IMR-90 (cell line): Measurements from ENCODE around the gene ARHGAP23. TPM values are rescaled to one million over a fixed set of nuclear protein-coding genes. Genes with fewer than 3 reads are reported as not detected.

ENCODE experiments used
- ATAC-seq: fragments of 200-7000 bp; cut with Tn5 transposase; 2 replicates; pipeline ENCODE4 v1.9.1; 2020; ENCODE audit warnings: low read depth, mild to moderate bottlenecking, moderate library complexity
- BruUV-seq: library from RNA; stranded (reverse); fragments of 400-500 nt; replicated peaks from 2 replicates; lab custom pipeline; 2021; lab: Mats Ljungman, UMichigan
- CTCF ChIA-PET: fragments of 300-600 bp; formaldehyde crosslinking; extraction: SDS; loops from one replicate; lab custom pipeline; 2021; ENCODE audit warnings: antibody characterized with exemption; lab: Yijun Ruan, JAX
- POLR2A ChIA-PET: fragments of 300-600 bp; sonication (Branson Sonifier 250); formaldehyde crosslinking; loops from one replicate; lab custom pipeline; 2022; ENCODE audit warnings: antibody characterized with exemption; ENCODE audit not compliant: unreplicated experiment; lab: Charles Lee
- DNase-seq: peaks from one replicate; pipeline ENCODE4 v3.0.0; 2013
- H2AFZ ChIP-seq: replicated peaks from 2 replicates; pipeline ENCODE3; 2013; ENCODE audit warnings: low read length, mild to moderate bottlenecking; ENCODE audit not compliant: poor library complexity
- H2AK5ac ChIP-seq: 2 replicates; pipeline ENCODE4 v1.6.1; 2013; ENCODE audit warnings: low read depth, low read length, inconsistent platforms
- H2AK9ac ChIP-seq: replicated peaks from 2 replicates; pipeline ENCODE3; 2013; ENCODE audit warnings: mild to moderate bottlenecking, low read depth, low read length, moderate library complexity; ENCODE audit not compliant: poor library complexity
- H2BK120ac ChIP-seq: 2 replicates; pipeline ENCODE4 v1.6.1; 2013; ENCODE audit warnings: low read depth, low read length, inconsistent platforms
- H2BK15ac ChIP-seq: 3 replicates; pipeline ENCODE4 v1.6.1; 2013; ENCODE audit warnings: low read depth, low read length, inconsistent platforms
- H2BK20ac ChIP-seq: 2 replicates; pipeline ENCODE4 v1.6.1; 2013; ENCODE audit warnings: low read depth, mild to moderate bottlenecking, inconsistent platforms, low read length, moderate library complexity
- H2BK5ac ChIP-seq: 2 replicates; pipeline ENCODE4 v1.6.1; 2013; ENCODE audit warnings: mild to moderate bottlenecking, low read depth, low read length, inconsistent platforms; ENCODE audit not compliant: poor library complexity, severe bottlenecking
- H3K14ac ChIP-seq: replicated peaks from 2 replicates; pipeline ENCODE4 v1.6.1; 2013; ENCODE audit warnings: low read depth, low read length, inconsistent platforms
- H3K18ac ChIP-seq: 2 replicates; pipeline ENCODE4 v1.6.1; 2013; ENCODE audit warnings: low read depth, low read length, control low read depth
- H3K23ac ChIP-seq: 2 replicates; pipeline ENCODE4 v1.6.1; 2013; ENCODE audit warnings: low read depth, low read length, inconsistent platforms
- H3K27ac ChIP-seq: 2 replicates; pipeline ENCODE4 v1.5.1; 2013; ENCODE audit warnings: mild to moderate bottlenecking, control low read depth, low read length; ENCODE audit not compliant: insufficient read depth
- H3K27me3 ChIP-seq: 2 replicates; pipeline ENCODE4 v1.6.1; 2013; ENCODE audit warnings: low read length; ENCODE audit not compliant: control insufficient read depth, insufficient read depth
- H3K36me3 ChIP-seq: 2 replicates; pipeline ENCODE4 v1.6.1; 2013; ENCODE audit warnings: low read length, mixed read lengths; ENCODE audit not compliant: control insufficient read depth, insufficient read depth
- H3K4ac ChIP-seq: 2 replicates; pipeline ENCODE4 v1.6.1; 2013; ENCODE audit warnings: low read depth, low read length, inconsistent platforms
- H3K4me1 ChIP-seq: 2 replicates; pipeline ENCODE4 v1.6.1; 2013; ENCODE audit warnings: low read length, mixed read lengths; ENCODE audit not compliant: control insufficient read depth, insufficient read depth
- H3K4me2 ChIP-seq: 2 replicates; pipeline ENCODE4 v1.6.1; 2013; ENCODE audit warnings: low read depth, mild to moderate bottlenecking, control low read depth, low read length, moderate library complexity
- H3K4me3 ChIP-seq: 2 replicates; pipeline ENCODE4 v1.5.1; 2013; ENCODE audit warnings: low read depth, mild to moderate bottlenecking, control low read depth, low read length, moderate library complexity; ENCODE audit not compliant: insufficient read depth
- H3K56ac ChIP-seq: 2 replicates; pipeline ENCODE4 v1.6.1; 2013; ENCODE audit warnings: low read length, inconsistent platforms; ENCODE audit not compliant: insufficient read depth; ENCODE audit errors: extremely low read depth
- H3K79me1 ChIP-seq, 2 experiments: 2 replicates each; pipeline ENCODE4 v1.6.1; 2013; ENCODE audit warnings: low read length in 2 of 2, inconsistent platforms in 1 of 2, low read depth in 1 of 2
- H3K9ac ChIP-seq: 2 replicates; pipeline ENCODE4 v1.6.1; 2013; ENCODE audit warnings: low read depth, low read length, control low read depth
- H3K9me1 ChIP-seq: 2 replicates; pipeline ENCODE4 v1.6.1; 2013; ENCODE audit warnings: low read length, inconsistent platforms; ENCODE audit not compliant: insufficient read depth
- H3K9me3 ChIP-seq: 2 replicates; pipeline ENCODE4 v1.6.1; 2013; ENCODE audit warnings: low read length; ENCODE audit not compliant: control insufficient read depth, insufficient read depth
- H4K20me1 ChIP-seq: 2 replicates; pipeline ENCODE4 v1.6.1; 2013; ENCODE audit warnings: low read length, inconsistent platforms; ENCODE audit not compliant: insufficient read depth
- H4K5ac ChIP-seq: 2 replicates; pipeline ENCODE4 v1.6.1; 2013; ENCODE audit warnings: mild to moderate bottlenecking, low read depth, low read length, control low read depth
- H4K8ac ChIP-seq, 2 experiments: 2 replicates each; pipeline ENCODE4 v1.6.1; 2013; ENCODE audit warnings: low read depth in 2 of 2, low read length in 2 of 2, control low read depth in 1 of 2, inconsistent platforms in 1 of 2
- H4K91ac ChIP-seq: 2 replicates; pipeline ENCODE4 v1.6.1; 2013; ENCODE audit warnings: low read depth, low read length, inconsistent platforms; ENCODE audit not compliant: insufficient read depth
- BHLHE40 ChIP-seq: fragments of 150-350 bp; IDR thresholded peaks from 2 replicates; pipeline ENCODE4 v1.6.1; 2016; ENCODE audit warnings: mild to moderate bottlenecking, low read depth, low read length
- CEBPB ChIP-seq: IDR thresholded peaks from 2 replicates; pipeline ENCODE4 v1.6.1; 2012; ENCODE audit warnings: low read depth, low read length, improper control_type of control experiment
- CHD1 ChIP-seq: IDR thresholded peaks from 2 replicates; pipeline ENCODE4 v1.6.1; 2012; ENCODE audit warnings: low read depth, low read length, improper control_type of control experiment
- CTCF ChIP-seq: conservative IDR thresholded peaks from 2 replicates; pipeline ENCODE4 v1.5.1; 2012; ENCODE audit warnings: mild to moderate bottlenecking, low read depth, low read length, improper control_type of control experiment
- ELK1 ChIP-seq: fragments of 150-350 bp; IDR thresholded peaks from 2 replicates; pipeline ENCODE4 v1.6.1; 2016; ENCODE audit warnings: low read depth, mild to moderate bottlenecking, low read length, moderate library complexity, borderline replicate concordance
- FOS ChIP-seq: fragments of 150-350 bp; IDR thresholded peaks from 2 replicates; pipeline ENCODE4 v1.6.1; 2016; ENCODE audit warnings: low read depth, low read length
- MAFK ChIP-seq: IDR thresholded peaks from 2 replicates; pipeline ENCODE4 v1.6.1; 2012; ENCODE audit warnings: low read depth, low read length, improper control_type of control experiment
- MAZ ChIP-seq: IDR thresholded peaks from 2 replicates; pipeline ENCODE4 v1.6.1; 2012; ENCODE audit warnings: low read depth, mild to moderate bottlenecking, low read length, improper control_type of control experiment, moderate library complexity, borderline replicate concordance
- MXI1 ChIP-seq: IDR thresholded peaks from 2 replicates; pipeline ENCODE4 v1.6.1; 2012; ENCODE audit warnings: low read depth, mild to moderate bottlenecking, low read length, moderate library complexity, borderline replicate concordance
- NFE2L2 ChIP-seq: fragments of 150-350 bp; IDR thresholded peaks from 2 replicates; pipeline ENCODE4 v1.6.1; 2016; ENCODE audit warnings: low read depth, mild to moderate bottlenecking, low read length
- POLR2A ChIP-seq: IDR thresholded peaks from 2 replicates; pipeline ENCODE4 v1.6.1; 2012; ENCODE audit warnings: mild to moderate bottlenecking, low read depth, low read length
- RAD21 ChIP-seq: IDR thresholded peaks from 2 replicates; pipeline ENCODE4 v1.6.1; 2012; ENCODE audit warnings: low read length, improper control_type of control experiment
- RCOR1 ChIP-seq: IDR thresholded peaks from 2 replicates; pipeline ENCODE4 v1.6.1; 2012; ENCODE audit warnings: mild to moderate bottlenecking, low read length, improper control_type of control experiment; ENCODE audit not compliant: insufficient replicate concordance
- RFX5 ChIP-seq: IDR thresholded peaks from 2 replicates; pipeline ENCODE4 v1.8.0; 2012; ENCODE audit warnings: low read depth, mild to moderate bottlenecking, low read length, moderate library complexity
- SMC3 ChIP-seq: fragments of 150-350 bp; IDR thresholded peaks from 2 replicates; pipeline ENCODE4 v1.6.1; 2016; ENCODE audit warnings: low read depth, mild to moderate bottlenecking, antibody characterized with exemption, low read length, moderate library complexity
- USF2 ChIP-seq: fragments of 150-350 bp; IDR thresholded peaks from 2 replicates; pipeline ENCODE4 v1.6.1; 2017; ENCODE audit warnings: mild to moderate bottlenecking, antibody characterized with exemption, low read length, low read depth
- WGBS, 2 experiments: methylation state at CpG; one replicate each; pipeline versions ENCODE4 v1.1.5 to v1.1.7; 2013; ENCODE audit warnings: missing lambda C conversion rate in 2 of 2; ENCODE audit not compliant: insufficient read length in 1 of 2; ENCODE audit errors: extremely low coverage in 2 of 2; 5-methylcytosine and 5-hydroxymethylcytosine counted together
- dilution Hi-C: fragments of 300-500 bp; cut with HindIII; formaldehyde crosslinking; loops from one replicate; pipeline ENCODE4 v1.14.3; 2018; ENCODE audit warnings: low sequenced_read_pairs; ENCODE audit not compliant: unreplicated experiment
- in situ Hi-C: fragments of 300-500 bp; cut with MboI; formaldehyde crosslinking; loops from 3 replicates; pipeline ENCODE4 v1.14.3; 2019; ENCODE audit warnings: low sequenced_read_pairs, inconsistent platforms, mixed read lengths
- intact Hi-C: fragments of 100-400 bp; cut with micrococcal nuclease; formaldehyde crosslinking; loops from 2 replicates; pipeline ENCODE4 v1.10.0; 2022
- polyA plus RNA-seq, 3 experiments: library from polyadenylated mRNA; depleted of rRNA; stranded (reverse); fragments of >200 nt; gene quantifications; 2 replicates each; pipeline ENCODE4 v1.2.3, GENCODE V29; 2012; ENCODE audit warnings: low replicate concordance in 1 of 3
- total RNA-seq: library from RNA; depleted of rRNA; stranded (reverse); fragments of >200 nt; gene quantifications from 2 replicates; pipeline ENCODE4 v1.2.3, GENCODE V29; 2012

ARHGAP23 gene
- total and polyA plus RNA-seq, 2 of the 4 experiments (the other 2 are of a cell fraction), result 9.3 to 43.3 TPM

GRCh38 chr17:38395090-38395489 lies 33.2 kb upstream of the ARHGAP23 start:
- in situ Hi-C loops (no loop called here), intact Hi-C loops (no loop called here), dilution Hi-C loops (no loop called here)
- H3K4me2 ChIP-seq, result no peak overlapping the region
- H3K4me3 ChIP-seq, result no peak overlapping the region
- ATAC-seq (no peak), DNase-seq (no peak)
- no peak overlapping the region for H4K5ac ChIP-seq
- H3K27ac ChIP-seq, result no peak overlapping the region
- no peak overlapping the region for H2BK5ac ChIP-seq
- no peak overlapping the region for H2BK120ac ChIP-seq
- no peak overlapping the region for H2AFZ ChIP-seq
- no TSS peak for BruUV-seq
- CTCF ChIA-PET, result interaction anchor here (1.0 kb wide), 1 partner anchor 19 kb away, joined by 3 read pairs; no protein-coding TSS in a partner anchor
- no CpG with 5 or more reads among the region's 4 CpGs for WGBS, 2 experiments
- H3K4me1 ChIP-seq, result no peaks in the 10 kb centered on the region
- no peak overlapping the region for H3K18ac ChIP-seq
- no peak overlapping the region for H3K23ac ChIP-seq
- H4K91ac ChIP-seq, result no peak overlapping the region
- H3K4ac ChIP-seq, result no peak overlapping the region
- H4K20me1 ChIP-seq, result no peaks in the 10 kb centered on the region
- no peak overlapping the region for H2BK20ac ChIP-seq
- H3K36me3 ChIP-seq, result peaks cover 28% of the 10 kb centered on the region
- peaks cover 2% of the 10 kb centered on the region for H3K9me1 ChIP-seq
- POLR2A ChIA-PET, result no interaction called here
- H3K9me3 ChIP-seq, result no peaks in the 10 kb centered on the region
- no peak overlapping the region for H3K9ac ChIP-seq
- H2AK5ac ChIP-seq, result no peak overlapping the region
- H3K79me1 ChIP-seq, result peaks cover 0 to 2% of the 10 kb centered on the region in 2 experiments; a peak in 3 of 4 replicates
- H4K8ac ChIP-seq, result no peak overlapping the region
- no peaks in the 10 kb centered on the region for H3K27me3 ChIP-seq
- no peak overlapping the region for H3K14ac ChIP-seq
- H2AK9ac ChIP-seq, result no peak overlapping the region
- no peak overlapping the region for H2BK15ac ChIP-seq
- no peak for TF ChIP-seq RCOR1
- no peak for TF ChIP-seq CEBPB
- TF ChIP-seq CTCF, result no peak
- no peak for TF ChIP-seq ELK1
- no peak for TF ChIP-seq RAD21
- no peak for TF ChIP-seq MAFK
- TF ChIP-seq NFE2L2, result no peak
- no peak for TF ChIP-seq BHLHE40
- TF ChIP-seq MAZ, result no peak
- no peak for TF ChIP-seq USF2
- TF ChIP-seq RFX5, result no peak
- no peak for TF ChIP-seq POLR2A
- TF ChIP-seq SMC3, result no peak
- no peak for TF ChIP-seq MXI1
- TF ChIP-seq CHD1, result no peak
- TF ChIP-seq FOS, result no peak
- no peak overlapping the region for H3K56ac ChIP-seq
